Body of pancreas (tissue), 4 donors: Measurements from ENCODE around the gene DHCR7. TPM values are rescaled to one million over a fixed set of nuclear protein-coding genes. Genes with fewer than 3 reads are reported as not detected.

Source experiments
- ATAC-seq: fragments of 150-250 bp; one replicate; pipeline ENCODE4 v1.9.1; 2016
- DNase-seq, 4 donors: peaks; one replicate each; pipeline ENCODE4 v3.0.0-alpha.2; 2019
- H3K27ac ChIP-seq, 4 donors: fragments of 200-600 bp; sonication (generic); 1 replicate in 3 of 4; 2 replicates in 1 of 4; pipeline versions ENCODE4 v1.5.1 to v1.6.1; 2016 to 2019; ENCODE audit warnings: mild to moderate bottlenecking in 1 of 4, mixed read lengths in 1 of 4, moderate library complexity in 1 of 4
- H3K27me3 ChIP-seq, 2 donors: fragments of 200-600 bp; sonication (generic); one replicate each; pipeline ENCODE4 v1.6.0; 2016; ENCODE audit warnings: mild to moderate bottlenecking in 1 of 2
- H3K36me3 ChIP-seq, 2 donors: fragments of 200-600 bp; sonication (generic); replicated peaks in 1 of 2; 2 replicates each; pipeline ENCODE4 v1.5.1; 2016; ENCODE audit warnings: low read depth in 2 of 2; ENCODE audit not compliant: insufficient read depth in 1 of 2
- H3K4me1 ChIP-seq: fragments of 200-600 bp; sonication (generic); one replicate; pipeline ENCODE4 v1.6.0; 2016
- H3K4me3 ChIP-seq, 2 donors: fragments of 200-600 bp; sonication (generic); 1 replicate in 1 of 2; 2 replicates in 1 of 2; pipeline ENCODE4 v1.5.1; 2016 to 2019
- H3K9me3 ChIP-seq, 3 donors: fragments of 200-600 bp; sonication (generic); 1 replicate in 2 of 3; 2 replicates in 1 of 3; pipeline ENCODE4 v1.5.1; 2016
- CTCF ChIP-seq, 7 experiments: fragments of 450-650 bp in 4 of 7; fragments of 200-600 bp in 3 of 7; sonication (generic) in 3 of 7; IDR thresholded peaks; one replicate each; pipeline ENCODE4 v1.5.1; 2016 to 2019; ENCODE audit warnings: antibody characterized with exemption in 7 of 7
- POLR2A ChIP-seq, 3 donors: fragments of 450-650 bp; IDR thresholded peaks; one replicate each; pipeline ENCODE4 v1.6.1; 2016; ENCODE audit warnings: antibody characterized with exemption in 3 of 3, mild to moderate bottlenecking in 2 of 3
- WGBS, 2 donors: methylation state at CpG; one replicate each; pipeline ENCODE4 v1.1.5; 2017; 5-methylcytosine and 5-hydroxymethylcytosine counted together
- intact Hi-C: fragments of 100-400 bp; cut with DNase I; formaldehyde crosslinking; loops from one replicate; pipeline ENCODE4 v1.15.1; 2023
- total RNA-seq, 2 donors: library from RNA; depleted of rRNA; stranded (reverse); fragments of >200 nt; gene quantifications; one replicate each; pipeline ENCODE4 v1.1.0, GENCODE V29; 2016

DHCR7 gene
- total RNA-seq, 2 donors from 2014 or later: 15.8 to 16.2 TPM

DNA sequence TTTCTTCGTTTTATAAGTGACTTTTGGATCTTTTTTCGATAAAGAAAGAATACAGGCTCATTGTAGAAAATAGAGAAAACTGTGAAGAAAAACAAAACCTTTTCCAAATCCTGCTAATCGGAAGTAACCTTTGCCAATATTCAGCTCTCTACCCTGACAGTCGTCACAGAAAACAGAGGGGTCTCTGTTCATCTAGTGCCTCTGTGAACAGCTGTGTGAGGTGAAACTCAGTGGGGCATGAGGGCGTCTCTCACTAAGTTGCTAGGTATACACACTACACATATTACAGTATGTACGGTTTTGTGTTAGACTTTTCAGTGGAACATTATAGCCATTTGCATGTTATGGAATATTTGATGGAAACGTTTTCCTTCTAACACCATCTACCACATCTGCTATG lies 39.4 kb downstream of the DHCR7 start:
- Histone ChIP-seq H3K4me3 (no peak overlapping the region), H3K9me3 (no peaks in the 10 kb centered on the region), H3K27me3 (no peaks in the 10 kb centered on the region), H3K4me1 (no peaks in the 10 kb centered on the region), H3K36me3 (no peaks in the 10 kb centered on the region), H3K27ac (no peak overlapping the region)
- no peak for DNase-seq
- no peak for ATAC-seq
- WGBS, 2 donors: 55 to 58% methylated on average over 7 of the region's 7 CpGs
- intact Hi-C loops: no loop called here
- no peak for TF ChIP-seq POLR2A (IDR thresholded peaks at IDR 0.05)
- TF ChIP-seq CTCF (IDR thresholded peaks at IDR 0.05): no peak

- Histone ChIP-seq H3K27me3 (no peaks in the 10 kb centered on the region), H3K4me3 (no peak overlapping the region), H3K36me3 (no peaks in the 10 kb centered on the region), H3K27ac (no peak overlapping the region), H3K4me1 (no peaks in the 10 kb centered on the region), H3K9me3 (no peaks in the 10 kb centered on the region)
- TF ChIP-seq POLR2A (IDR thresholded peaks at IDR 0.05) (no peak), CTCF (IDR thresholded peaks at IDR 0.05) (no peak)
- ATAC-seq: no peak
- DNase-seq: no peak
- intact Hi-C loops: no loop called here
- 74 to 80% methylated on average over 13 to 14 of the region's 15 CpGs for WGBS, 2 donors
Observed at GRCh38 chr11:71407356-71407755, 40.8 kb downstream of the DHCR7 start.

DNA sequence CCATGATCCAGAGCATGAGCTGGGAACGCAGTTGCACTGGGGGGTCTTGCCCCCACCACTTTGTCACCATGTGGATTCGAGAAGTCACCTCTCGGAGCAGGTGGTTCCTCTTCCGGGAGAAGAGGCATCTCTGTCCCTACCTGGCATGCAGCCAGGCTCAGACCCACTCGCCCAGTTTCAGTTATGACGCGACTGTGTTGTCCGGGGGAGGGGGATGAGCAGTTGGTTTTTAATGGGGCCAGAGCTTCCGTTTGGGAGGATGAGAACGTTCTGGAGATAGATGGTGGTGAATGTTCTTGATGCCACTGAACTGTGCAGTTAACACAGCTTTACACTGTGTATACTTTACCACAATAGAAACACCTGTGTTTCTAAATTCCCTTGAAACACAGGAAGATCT lies 41.5 kb downstream of the DHCR7 start:
- Histone ChIP-seq H3K4me3 (no peak overlapping the region), H3K27me3 (no peaks in the 10 kb centered on the region), H3K4me1 (no peaks in the 10 kb centered on the region), H3K36me3 (no peaks in the 10 kb centered on the region), H3K27ac (no peak overlapping the region), H3K9me3 (no peaks in the 10 kb centered on the region)
- 45 to 50% methylated on average over 10 of the region's 10 CpGs for WGBS, 2 donors
- DNase-seq (no peak), ATAC-seq (no peak)
- TF ChIP-seq POLR2A (IDR thresholded peaks at IDR 0.05) (no peak), CTCF (IDR thresholded peaks at IDR 0.05) (no peak)
- intact Hi-C loops: no loop called here

- H3K4me3 ChIP-seq: no peak overlapping the region
Observed at GRCh38 chr11:71404209-71404608, 44.0 kb downstream of the DHCR7 start.

More at GRCh38 chr11:71404209-71404608, 44.0 kb downstream of the DHCR7 start:
- no peak overlapping the region for H3K27ac ChIP-seq
- H3K27me3 ChIP-seq: no peaks in the 10 kb centered on the region
- 71 to 77% methylated on average over 8 of the region's 8 CpGs for WGBS, 2 donors
- H3K36me3 ChIP-seq: no peaks in the 10 kb centered on the region
- no peaks in the 10 kb centered on the region for H3K4me1 ChIP-seq
- ATAC-seq (no peak), DNase-seq (no peak)
- intact Hi-C loops: no loop called here
- TF ChIP-seq CTCF (IDR thresholded peaks at IDR 0.05) (no peak), POLR2A (IDR thresholded peaks at IDR 0.05) (no peak)
- H3K9me3 ChIP-seq: no peaks in the 10 kb centered on the region
